PC-9 (cell line): ENCODE data around the gene ECHDC1. TPM values are rescaled to one million over a fixed set of nuclear protein-coding genes. Genes with fewer than 3 reads are reported as not detected.
A peak's percentile ranks its signal among the peaks of the same experiment; 100 is the strongest.

Experiments used
- BruUV-seq: library from RNA; stranded (reverse); fragments of 400-500 nt; replicated peaks from 2 replicates; lab custom pipeline; 2021; lab: Mats Ljungman, UMichigan
- CTCF ChIA-PET: fragments of 300-600 bp; sonication (Branson Sonifier 250); formaldehyde crosslinking; loops from one replicate; lab custom pipeline; 2022; ENCODE audit warnings: antibody characterized with exemption; lab: Charles Lee
- POLR2A ChIA-PET: fragments of 300-600 bp; sonication (Branson Sonifier 250); formaldehyde crosslinking; loops from one replicate; lab custom pipeline; 2022; ENCODE audit warnings: antibody characterized with exemption; ENCODE audit not compliant: unreplicated experiment; lab: Charles Lee
- DNase-seq, 2 experiments: peaks; one replicate each; pipeline versions ENCODE4 v3.0.0 to v3.0.0-alpha.2; 2015 to 2022; ENCODE audit warnings: mixed read lengths in 1 of 2
- H2AFZ ChIP-seq: fragments of 200-600 bp; sonication (generic); 2 replicates; pipeline ENCODE4 v1.8.1; 2017; ENCODE audit warnings: antibody characterized with exemption
- H3F3A ChIP-seq: fragments of 200-600 bp; sonication (generic); 2 replicates; pipeline ENCODE4 v1.8.1; 2017; ENCODE audit warnings: antibody characterized with exemption, mild to moderate bottlenecking, low read depth; ENCODE audit not compliant: insufficient read depth
- H3K27ac ChIP-seq: fragments of 200-600 bp; sonication (generic); 2 replicates; pipeline ENCODE4 v1.6.1; 2016; ENCODE audit warnings: mixed run types
- H3K27me3 ChIP-seq: fragments of 200-600 bp; sonication (generic); 2 replicates; pipeline ENCODE4 v1.6.1; 2016; ENCODE audit warnings: low read depth, mixed run types; ENCODE audit not compliant: insufficient read depth
- H3K36me3 ChIP-seq: fragments of 200-600 bp; sonication (generic); 2 replicates; pipeline ENCODE4 v1.6.1; 2016; ENCODE audit warnings: low read depth, mixed run types
- H3K4me1 ChIP-seq: fragments of 200-600 bp; sonication (generic); replicated peaks from 2 replicates; pipeline ENCODE4 v1.6.1; 2016; ENCODE audit warnings: mixed run types; ENCODE audit not compliant: insufficient read depth
- H3K4me2 ChIP-seq: fragments of 200-600 bp; sonication (generic); 2 replicates; pipeline ENCODE4 v1.6.1; 2017; ENCODE audit warnings: mixed run types
- H3K4me3 ChIP-seq: fragments of 200-600 bp; sonication (generic); 2 replicates; pipeline ENCODE4 v1.6.1; 2016; ENCODE audit warnings: mixed run types
- H3K79me2 ChIP-seq: fragments of 200-600 bp; sonication (generic); 2 replicates; pipeline ENCODE4 v1.6.1; 2017; ENCODE audit warnings: low read depth, mixed run types
- H3K9me2 ChIP-seq: fragments of 200-600 bp; sonication (generic); 2 replicates; pipeline ENCODE4 v1.8.1; 2017; ENCODE audit warnings: mild to moderate bottlenecking; ENCODE audit not compliant: insufficient read depth
- H3K9me3 ChIP-seq: fragments of 200-600 bp; sonication (generic); 2 replicates; pipeline ENCODE4 v1.8.1; 2016; ENCODE audit warnings: low read depth; ENCODE audit not compliant: insufficient read depth
- H4K20me1 ChIP-seq: fragments of 200-600 bp; sonication (generic); 2 replicates; pipeline ENCODE4 v1.8.1; 2017; ENCODE audit not compliant: insufficient read depth
- EZH2 ChIP-seq: fragments of 200-600 bp; sonication (generic); IDR thresholded peaks from 2 replicates; pipeline ENCODE4 v1.8.0; 2017; ENCODE audit warnings: antibody characterized with exemption, low read depth
- intact Hi-C: fragments of 100-400 bp; cut with micrococcal nuclease; formaldehyde crosslinking; loops from one replicate; pipeline ENCODE4 v1.10.0; 2022; ENCODE audit not compliant: unreplicated experiment
- total RNA-seq: library from RNA; stranded (reverse); gene quantifications from 2 replicates; pipeline ENCODE4 v1.2.3, GENCODE V29; 2021
- TF ChIP-seq, protein P1 (sequence below): fragments of 200-600 bp; sonication (generic); conservative IDR thresholded peaks from 2 replicates; pipeline ENCODE4 v1.6.1; 2017; ENCODE audit warnings: mixed run types, antibody characterized with exemption, mild to moderate bottlenecking, moderate library complexity

The ECHDC1 gene
- total RNA-seq, 1 experiment from 2014 or later: 50.4 TPM

DNA sequence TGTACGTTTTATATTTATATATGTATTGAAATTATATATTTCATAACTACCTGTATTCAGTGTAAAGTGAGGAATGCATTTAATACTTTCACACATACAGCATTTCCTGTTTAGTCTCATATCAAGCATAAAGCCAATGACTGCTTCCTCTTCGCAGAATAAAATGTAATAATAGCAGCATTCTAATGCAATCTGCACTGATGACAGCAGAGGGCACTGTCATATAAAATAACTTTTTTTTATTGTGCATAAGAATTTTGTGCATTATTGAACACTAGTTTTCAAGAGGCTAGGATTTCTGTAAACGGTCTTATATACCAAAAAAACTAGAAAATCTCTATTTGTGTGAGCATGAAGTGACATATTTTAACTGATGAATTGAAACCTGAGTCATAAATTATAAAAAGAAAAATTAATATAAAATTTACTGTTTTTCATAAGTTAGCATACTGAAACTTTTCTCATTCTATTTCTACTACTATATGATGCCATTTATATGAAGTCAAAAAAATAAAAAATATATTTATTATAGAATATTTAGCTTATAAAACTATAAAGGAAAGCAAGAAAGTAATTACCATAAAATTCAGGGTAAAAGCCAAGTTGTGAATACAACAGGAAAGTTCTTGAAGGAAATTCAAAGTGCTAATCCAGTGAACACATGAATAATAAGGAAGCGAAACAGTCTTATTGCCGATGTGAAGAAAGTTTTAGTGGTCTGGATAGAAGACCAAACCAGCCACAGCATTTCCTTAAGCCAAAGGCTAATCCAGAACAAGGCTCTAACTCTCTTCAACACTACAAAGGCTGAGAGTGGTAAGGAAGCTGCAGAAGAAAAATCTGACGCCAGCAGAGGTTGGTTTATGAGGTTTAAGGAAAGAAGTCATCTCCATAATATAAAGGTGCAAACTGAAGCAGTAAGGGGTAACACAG lies 40.4 kb downstream of the ECHDC1 start:
- peak; percentile 18 to 59 for DNase-seq
- POLR2A ChIA-PET: no interaction called here
- BruUV-seq: no TSS peak

GRCh38 chr6:127301199-127301700 lies 42.2 kb downstream of the ECHDC1 start:
- no peak for DNase-seq
- H3K4me3 ChIP-seq: no peak overlapping the region
- TF ChIP-seq EZH2: no peak
- TF ChIP-seq, protein P1, sequence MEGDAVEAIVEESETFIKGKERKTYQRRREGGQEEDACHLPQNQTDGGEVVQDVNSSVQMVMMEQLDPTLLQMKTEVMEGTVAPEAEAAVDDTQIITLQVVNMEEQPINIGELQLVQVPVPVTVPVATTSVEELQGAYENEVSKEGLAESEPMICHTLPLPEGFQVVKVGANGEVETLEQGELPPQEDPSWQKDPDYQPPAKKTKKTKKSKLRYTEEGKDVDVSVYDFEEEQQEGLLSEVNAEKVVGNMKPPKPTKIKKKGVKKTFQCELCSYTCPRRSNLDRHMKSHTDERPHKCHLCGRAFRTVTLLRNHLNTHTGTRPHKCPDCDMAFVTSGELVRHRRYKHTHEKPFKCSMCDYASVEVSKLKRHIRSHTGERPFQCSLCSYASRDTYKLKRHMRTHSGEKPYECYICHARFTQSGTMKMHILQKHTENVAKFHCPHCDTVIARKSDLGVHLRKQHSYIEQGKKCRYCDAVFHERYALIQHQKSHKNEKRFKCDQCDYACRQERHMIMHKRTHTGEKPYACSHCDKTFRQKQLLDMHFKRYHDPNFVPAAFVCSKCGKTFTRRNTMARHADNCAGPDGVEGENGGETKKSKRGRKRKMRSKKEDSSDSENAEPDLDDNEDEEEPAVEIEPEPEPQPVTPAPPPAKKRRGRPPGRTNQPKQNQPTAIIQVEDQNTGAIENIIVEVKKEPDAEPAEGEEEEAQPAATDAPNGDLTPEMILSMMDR: no peak
- no peak overlapping the region for H3K27ac ChIP-seq
- H4K20me1 ChIP-seq: peaks cover 28% of the 10 kb centered on the region
- peaks cover 6% of the 10 kb centered on the region; the same call in 1 of the 2 replicates for H3K4me1 ChIP-seq
- H3K79me2 ChIP-seq: 0 out of 2 replicates have a peak, but pooled peaks cover 11% of the 10 kb centered on the region
- peaks cover 23% of the 10 kb centered on the region; the same call in 1 of the 2 replicates for H3K36me3 ChIP-seq
- H3K9me3 ChIP-seq: no peaks in the 10 kb centered on the region
- H3K27me3 ChIP-seq: no peaks in the 10 kb centered on the region
- H3K9me2 ChIP-seq: no peaks in the 10 kb centered on the region
- H2AFZ ChIP-seq: no peak overlapping the region
- H3F3A ChIP-seq: peaks cover 13% of the 10 kb centered on the region
- CTCF ChIA-PET: no interaction called here
- POLR2A ChIA-PET: no interaction called here
- H3K4me2 ChIP-seq: no peak overlapping the region
- intact Hi-C loops: no loop called here
- no TSS peak for BruUV-seq

More for the DNA sequence above, 40.4 kb downstream of the ECHDC1 start:
- Histone ChIP-seq H3K79me2 (peaks cover 24% of the 10 kb centered on the region), H3K4me2 (no peak overlapping the region), H3K36me3 (peaks cover 32% of the 10 kb centered on the region; the same call in 1 of the 2 replicates), H3K27ac (no peak overlapping the region), H4K20me1 (peaks cover 28% of the 10 kb centered on the region), H3K4me1 (peaks cover 6% of the 10 kb centered on the region; the same call in 1 of the 2 replicates), H3K9me3 (peaks cover 1% of the 10 kb centered on the region; the same call in 1 of the 2 replicates), H3K27me3 (no peaks in the 10 kb centered on the region), H2AFZ (no peak overlapping the region), H3K4me3 (no peak overlapping the region), H3K9me2 (no peaks in the 10 kb centered on the region), H3F3A (peaks cover 7% of the 10 kb centered on the region)
- TF ChIP-seq EZH2: no peak
- TF ChIP-seq, protein P1: peak; percentile 93
- CTCF ChIA-PET: interaction anchor here (0.7 to 1.6 kb wide), 4 partner anchors 118 to 355 kb away, joined by 3 to 9 read pairs (median 6); no protein-coding TSS in a partner anchor
- intact Hi-C loops: loop anchor here (2.0 kb wide), 2 partner anchors 118 to 236 kb away; no protein-coding TSS in a partner anchor

- no peak for DNase-seq
- Histone ChIP-seq H3K27ac (no peak overlapping the region), H4K20me1 (peaks cover 20% of the 10 kb centered on the region), H3F3A (peaks cover 18% of the 10 kb centered on the region), H3K4me2 (no peak overlapping the region), H3K9me3 (no peaks in the 10 kb centered on the region), H3K79me2 (0 out of 2 replicates have a peak, but pooled peaks cover 11% of the 10 kb centered on the region), H3K4me1 (peaks cover 6% of the 10 kb centered on the region; the same call in 1 of the 2 replicates), H2AFZ (no peak overlapping the region), H3K36me3 (peaks cover 22% of the 10 kb centered on the region; the same call in 1 of the 2 replicates), H3K27me3 (no peaks in the 10 kb centered on the region), H3K4me3 (no peak overlapping the region), H3K9me2 (no peaks in the 10 kb centered on the region)
- TF ChIP-seq EZH2: no peak
- TF ChIP-seq, protein P1: no peak
- no TSS peak for BruUV-seq
- ChIA-PET POLR2A (interaction anchor here (0.7 kb wide), 1 partner anchor 176 kb away, joined by 8 read pairs; no protein-coding TSS in a partner anchor), CTCF (no interaction called here)
- intact Hi-C loops: no loop called here
Observed at GRCh38 chr6:127300411-127300810, 43.0 kb downstream of the ECHDC1 start.
